Peyer's patch (tissue), 4 donors: ENCODE measurements around the gene TGM3.

ENCODE experiments used
- CTCF ChIP-seq, 6 experiments: fragments of 450-650 bp in 4 of 6; fragments of 200-600 bp in 2 of 6; sonication (generic) in 1 of 6; IDR thresholded peaks; one replicate each; pipeline ENCODE4 v1.5.1; 2017 to 2019; ENCODE audit warnings: antibody characterized with exemption in 6 of 6, mild to moderate bottlenecking in 3 of 6, moderate library complexity in 1 of 6
- POLR2A ChIP-seq, 2 donors: fragments of 450-650 bp; IDR thresholded peaks; one replicate each; pipeline ENCODE4 v1.5.1; 2017; ENCODE audit warnings: antibody characterized with exemption in 2 of 2, mild to moderate bottlenecking in 2 of 2, moderate library complexity in 2 of 2

GRCh38 chr20:2327620-2328555 is 32.1 kb downstream of the TGM3 start:
- TF ChIP-seq CTCF (IDR thresholded peaks at IDR 0.05) (no peak), POLR2A (IDR thresholded peaks at IDR 0.05) (no peak)
